ENCODE data around the gene FAM110A.

DNA sequence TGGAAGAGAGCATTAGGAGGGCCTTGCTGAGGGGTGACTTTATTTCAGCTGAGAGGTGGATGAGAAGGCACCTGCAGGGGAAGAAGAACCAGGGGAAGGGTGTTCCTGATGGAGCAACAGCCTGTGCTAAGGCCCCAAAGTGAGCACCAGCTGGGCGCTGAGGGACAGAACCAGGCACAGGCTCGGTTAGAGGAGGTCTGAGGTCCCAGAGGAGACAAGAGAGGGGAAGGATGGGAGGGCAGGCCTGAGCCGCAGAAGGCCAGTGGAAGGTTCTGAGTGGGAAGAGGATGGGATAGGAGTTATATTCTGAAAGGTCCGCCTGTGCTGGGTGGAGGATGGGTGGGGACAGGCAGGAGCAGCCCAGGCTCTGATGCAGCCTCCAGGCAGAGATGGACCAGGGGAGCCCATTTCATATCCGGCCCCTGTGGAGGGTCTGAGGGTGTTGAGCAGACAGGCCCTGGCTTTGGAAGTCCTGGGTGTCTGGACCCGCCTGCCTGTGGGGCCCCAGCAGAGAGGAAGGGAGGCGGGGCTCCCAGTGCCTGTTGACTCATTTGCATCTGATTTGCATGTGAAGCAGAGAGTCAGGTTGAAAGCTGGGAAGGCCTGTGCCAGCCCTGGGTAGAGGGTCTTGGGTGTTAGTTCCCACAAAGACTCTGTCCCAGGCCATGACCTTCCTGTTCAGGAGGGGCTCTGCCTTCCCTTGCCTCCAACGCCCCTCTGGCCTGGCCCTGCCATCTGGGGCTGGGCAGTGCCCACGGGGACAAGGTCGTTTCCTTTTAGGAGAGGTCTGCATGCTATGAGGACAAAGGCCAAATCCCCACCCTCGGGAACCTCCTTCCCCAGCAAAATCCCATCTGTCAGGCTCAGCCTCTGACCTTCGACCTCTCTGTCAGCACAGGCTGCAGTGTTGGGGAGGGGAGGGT lies 10.6 kb upstream of the FAM110A start:
- no peak for TF ChIP-seq CBFA2T2 (conservative IDR thresholded peaks at IDR 0.05)
- TF ChIP-seq MEIS2 (IDR thresholded peaks at IDR 0.05; ENCODE audit: partially characterized antibody), result no peak
- TF ChIP-seq, protein P1, sequence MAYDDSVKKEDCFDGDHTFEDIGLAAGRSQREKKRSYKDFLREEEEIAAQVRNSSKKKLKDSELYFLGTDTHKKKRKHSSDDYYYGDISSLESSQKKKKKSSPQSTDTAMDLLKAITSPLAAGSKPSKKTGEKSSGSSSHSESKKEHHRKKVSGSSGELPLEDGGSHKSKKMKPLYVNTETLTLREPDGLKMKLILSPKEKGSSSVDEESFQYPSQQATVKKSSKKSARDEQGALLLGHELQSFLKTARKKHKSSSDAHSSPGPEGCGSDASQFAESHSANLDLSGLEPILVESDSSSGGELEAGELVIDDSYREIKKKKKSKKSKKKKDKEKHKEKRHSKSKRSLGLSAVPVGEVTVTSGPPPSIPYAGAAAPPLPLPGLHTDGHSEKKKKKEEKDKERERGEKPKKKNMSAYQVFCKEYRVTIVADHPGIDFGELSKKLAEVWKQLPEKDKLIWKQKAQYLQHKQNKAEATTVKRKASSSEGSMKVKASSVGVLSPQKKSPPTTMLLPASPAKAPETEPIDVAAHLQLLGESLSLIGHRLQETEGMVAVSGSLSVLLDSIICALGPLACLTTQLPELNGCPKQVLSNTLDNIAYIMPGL (CRISPR knock-in tag; IDR thresholded peaks at IDR 0.05), result no peak
- no peak for TF ChIP-seq HDGF (IDR thresholded peaks at IDR 0.05)
- TF ChIP-seq ZKSCAN3 (CRISPR knock-in tag; IDR thresholded peaks at IDR 0.05), result no peak
- TF ChIP-seq ZNF778 (CRISPR knock-in tag; IDR thresholded peaks at IDR 0.05), result no peak
- no peak for TF ChIP-seq BDP1 (IDR thresholded peaks at IDR 0.05; ENCODE audit: insufficient read depth, insufficient read length)
- TF ChIP-seq, protein P2, sequence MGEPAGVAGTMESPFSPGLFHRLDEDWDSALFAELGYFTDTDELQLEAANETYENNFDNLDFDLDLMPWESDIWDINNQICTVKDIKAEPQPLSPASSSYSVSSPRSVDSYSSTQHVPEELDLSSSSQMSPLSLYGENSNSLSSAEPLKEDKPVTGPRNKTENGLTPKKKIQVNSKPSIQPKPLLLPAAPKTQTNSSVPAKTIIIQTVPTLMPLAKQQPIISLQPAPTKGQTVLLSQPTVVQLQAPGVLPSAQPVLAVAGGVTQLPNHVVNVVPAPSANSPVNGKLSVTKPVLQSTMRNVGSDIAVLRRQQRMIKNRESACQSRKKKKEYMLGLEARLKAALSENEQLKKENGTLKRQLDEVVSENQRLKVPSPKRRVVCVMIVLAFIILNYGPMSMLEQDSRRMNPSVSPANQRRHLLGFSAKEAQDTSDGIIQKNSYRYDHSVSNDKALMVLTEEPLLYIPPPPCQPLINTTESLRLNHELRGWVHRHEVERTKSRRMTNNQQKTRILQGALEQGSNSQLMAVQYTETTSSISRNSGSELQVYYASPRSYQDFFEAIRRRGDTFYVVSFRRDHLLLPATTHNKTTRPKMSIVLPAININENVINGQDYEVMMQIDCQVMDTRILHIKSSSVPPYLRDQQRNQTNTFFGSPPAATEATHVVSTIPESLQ (CRISPR knock-in tag; IDR thresholded peaks at IDR 0.05), result no peak
- no peak for TF ChIP-seq FOXK2 (conservative IDR thresholded peaks at IDR 0.05 in 1 of 2, IDR thresholded peaks at IDR 0.05 in 1 of 2; ENCODE audit: low read depth in 2 of 2)
- TF ChIP-seq, protein P3, sequence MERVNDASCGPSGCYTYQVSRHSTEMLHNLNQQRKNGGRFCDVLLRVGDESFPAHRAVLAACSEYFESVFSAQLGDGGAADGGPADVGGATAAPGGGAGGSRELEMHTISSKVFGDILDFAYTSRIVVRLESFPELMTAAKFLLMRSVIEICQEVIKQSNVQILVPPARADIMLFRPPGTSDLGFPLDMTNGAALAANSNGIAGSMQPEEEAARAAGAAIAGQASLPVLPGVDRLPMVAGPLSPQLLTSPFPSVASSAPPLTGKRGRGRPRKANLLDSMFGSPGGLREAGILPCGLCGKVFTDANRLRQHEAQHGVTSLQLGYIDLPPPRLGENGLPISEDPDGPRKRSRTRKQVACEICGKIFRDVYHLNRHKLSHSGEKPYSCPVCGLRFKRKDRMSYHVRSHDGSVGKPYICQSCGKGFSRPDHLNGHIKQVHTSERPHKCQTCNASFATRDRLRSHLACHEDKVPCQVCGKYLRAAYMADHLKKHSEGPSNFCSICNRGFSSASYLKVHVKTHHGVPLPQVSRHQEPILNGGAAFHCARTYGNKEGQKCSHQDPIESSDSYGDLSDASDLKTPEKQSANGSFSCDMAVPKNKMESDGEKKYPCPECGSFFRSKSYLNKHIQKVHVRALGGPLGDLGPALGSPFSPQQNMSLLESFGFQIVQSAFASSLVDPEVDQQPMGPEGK (CRISPR knock-in tag; IDR thresholded peaks at IDR 0.05; ENCODE audit: borderline replicate concordance), result no peak
- no peak for TF ChIP-seq ZNF431 (CRISPR knock-in tag; IDR thresholded peaks at IDR 0.05)
- TF ChIP-seq, protein P4, sequence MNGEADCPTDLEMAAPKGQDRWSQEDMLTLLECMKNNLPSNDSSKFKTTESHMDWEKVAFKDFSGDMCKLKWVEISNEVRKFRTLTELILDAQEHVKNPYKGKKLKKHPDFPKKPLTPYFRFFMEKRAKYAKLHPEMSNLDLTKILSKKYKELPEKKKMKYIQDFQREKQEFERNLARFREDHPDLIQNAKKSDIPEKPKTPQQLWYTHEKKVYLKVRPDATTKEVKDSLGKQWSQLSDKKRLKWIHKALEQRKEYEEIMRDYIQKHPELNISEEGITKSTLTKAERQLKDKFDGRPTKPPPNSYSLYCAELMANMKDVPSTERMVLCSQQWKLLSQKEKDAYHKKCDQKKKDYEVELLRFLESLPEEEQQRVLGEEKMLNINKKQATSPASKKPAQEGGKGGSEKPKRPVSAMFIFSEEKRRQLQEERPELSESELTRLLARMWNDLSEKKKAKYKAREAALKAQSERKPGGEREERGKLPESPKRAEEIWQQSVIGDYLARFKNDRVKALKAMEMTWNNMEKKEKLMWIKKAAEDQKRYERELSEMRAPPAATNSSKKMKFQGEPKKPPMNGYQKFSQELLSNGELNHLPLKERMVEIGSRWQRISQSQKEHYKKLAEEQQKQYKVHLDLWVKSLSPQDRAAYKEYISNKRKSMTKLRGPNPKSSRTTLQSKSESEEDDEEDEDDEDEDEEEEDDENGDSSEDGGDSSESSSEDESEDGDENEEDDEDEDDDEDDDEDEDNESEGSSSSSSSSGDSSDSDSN (IDR thresholded peaks at IDR 0.05; ENCODE audit: borderline replicate concordance in 1 of 2, low read depth in 2 of 2, low read length in 2 of 2), result no peak
- no peak for TF ChIP-seq CC2D1A (IDR thresholded peaks at IDR 0.05)
